Measurements from ENCODE around the gene SLC25A45.
A peak's percentile ranks its signal among the peaks of the same experiment; 100 is the strongest.

The SLC25A45 gene

GRCh38 chr11:65403607-65404121 is 21.2 kb upstream of the SLC25A45 start:
- DNase-seq (ENCODE audit: low spot score), result no peak

GRCh38 chr11:65402790-65403189 is 20.3 kb upstream of the SLC25A45 start:
- DNase-seq (ENCODE audit: low spot score), result no peak

- DNase-seq (ENCODE audit: low spot score), result no peak
These were observed 19.4 kb upstream of the SLC25A45 start for GRCh38 chr11:65401803-65402248.

GRCh38 chr11:65401073-65401802 is 18.8 kb upstream of the SLC25A45 start:
- no peak for DNase-seq (ENCODE audit: low spot score)

GRCh38 chr11:65400307-65401072 is 18.0 kb upstream of the SLC25A45 start:
- no peak for DNase-seq (ENCODE audit: low spot score)

GRCh38 chr11:65399845-65400244 is 17.4 kb upstream of the SLC25A45 start:
- DNase-seq (ENCODE audit: low spot score), result no peak

- no peak for DNase-seq (ENCODE audit: low spot score)
These were observed 16.8 kb upstream of the SLC25A45 start for GRCh38 chr11:65399249-65399648.

GRCh38 chr11:65398362-65398910 is 16.0 kb upstream of the SLC25A45 start:
- no peak for DNase-seq (ENCODE audit: low spot score)

GRCh38 chr11:65396769-65397745 is 14.6 kb upstream of the SLC25A45 start:
- no peak for DNase-seq (ENCODE audit: low spot score)

GRCh38 chr11:65395961-65396530 is 13.6 kb upstream of the SLC25A45 start:
- DNase-seq (ENCODE audit: low spot score), result no peak

GRCh38 chr11:65394125-65394536 is 11.7 kb upstream of the SLC25A45 start:
- no peak for DNase-seq (ENCODE audit: low spot score)

- DNase-seq (ENCODE audit: low spot score), result no peak
These were observed 11.2 kb upstream of the SLC25A45 start for GRCh38 chr11:65393513-65394079.

GRCh38 chr11:65392899-65393298 is 10.5 kb upstream of the SLC25A45 start:
- no peak for DNase-seq (ENCODE audit: low spot score)

GRCh38 chr11:65392186-65392829 is 9.9 kb upstream of the SLC25A45 start:
- no peak for DNase-seq (ENCODE audit: low spot score)

GRCh38 chr11:65390996-65391395 is 8.6 kb upstream of the SLC25A45 start:
- DNase-seq (ENCODE audit: low spot score), result peak; percentile 69

GRCh38 chr11:65390099-65390941 is 7.9 kb upstream of the SLC25A45 start:
- peak; percentile 53 for DNase-seq (ENCODE audit: low spot score)

- no peak for DNase-seq (ENCODE audit: low spot score)
These were observed 7.0 kb upstream of the SLC25A45 start for GRCh38 chr11:65389294-65389980.

GRCh38 chr11:65388731-65389130 is 6.3 kb upstream of the SLC25A45 start:
- DNase-seq (ENCODE audit: low spot score), result no peak

Data from AG08396 (cell line).